ENCODE measurements around the gene KIF26B.

GRCh38 chr1:245587435-245588115 is 432.8 kb downstream of the KIF26B start:
- TF ChIP-seq, protein P1, sequence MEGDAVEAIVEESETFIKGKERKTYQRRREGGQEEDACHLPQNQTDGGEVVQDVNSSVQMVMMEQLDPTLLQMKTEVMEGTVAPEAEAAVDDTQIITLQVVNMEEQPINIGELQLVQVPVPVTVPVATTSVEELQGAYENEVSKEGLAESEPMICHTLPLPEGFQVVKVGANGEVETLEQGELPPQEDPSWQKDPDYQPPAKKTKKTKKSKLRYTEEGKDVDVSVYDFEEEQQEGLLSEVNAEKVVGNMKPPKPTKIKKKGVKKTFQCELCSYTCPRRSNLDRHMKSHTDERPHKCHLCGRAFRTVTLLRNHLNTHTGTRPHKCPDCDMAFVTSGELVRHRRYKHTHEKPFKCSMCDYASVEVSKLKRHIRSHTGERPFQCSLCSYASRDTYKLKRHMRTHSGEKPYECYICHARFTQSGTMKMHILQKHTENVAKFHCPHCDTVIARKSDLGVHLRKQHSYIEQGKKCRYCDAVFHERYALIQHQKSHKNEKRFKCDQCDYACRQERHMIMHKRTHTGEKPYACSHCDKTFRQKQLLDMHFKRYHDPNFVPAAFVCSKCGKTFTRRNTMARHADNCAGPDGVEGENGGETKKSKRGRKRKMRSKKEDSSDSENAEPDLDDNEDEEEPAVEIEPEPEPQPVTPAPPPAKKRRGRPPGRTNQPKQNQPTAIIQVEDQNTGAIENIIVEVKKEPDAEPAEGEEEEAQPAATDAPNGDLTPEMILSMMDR (IDR thresholded peaks at IDR 0.05): no peak
- no peak for TF ChIP-seq POLR2A (IDR thresholded peaks at IDR 0.05)

Measured in stomach (tissue), 4 donors.